Measurements from ENCODE around the gene GOLGA2. TPM values are rescaled to one million over a fixed set of nuclear protein-coding genes. Genes with fewer than 3 reads are reported as not detected.
A peak's percentile ranks its signal among the peaks of the same experiment; 100 is the strongest.

GOLGA2 gene
- total RNA-seq, 1 experiment from 2014 or later, result 51.0 TPM

GRCh38 chr9:128206916-128207910 lies 68.6 kb downstream of the GOLGA2 start:
- H3K36me3 Mint-ChIP-seq (ENCODE audit: insufficient read depth in 1 of 3, low read depth in 3 of 3), result peaks cover 4 to 7% (median 5%) of the 10 kb centered on the region in 3 experiments; a peak in 5 of 7 replicates
- peak overlapping the region in 1 of 3 experiments; percentile 10; a peak in 1 of 7 replicates for H3K27ac Mint-ChIP-seq
- Histone ChIP-seq H3K9ac (ENCODE audit: extremely low read depth, insufficient read length, low read length) (no peak overlapping the region), H3K23me2 (ENCODE audit: insufficient read length, low read depth, low read length, poor library complexity, severe bottlenecking) (peaks cover 8% of the 10 kb centered on the region), H3K14ac (ENCODE audit: insufficient read depth, low read length) (no peak overlapping the region), H3K56ac (ENCODE audit: insufficient read length, low read depth, low read length) (no peak overlapping the region), H3T11ph (ENCODE audit: low read length) (no peak overlapping the region), H3K79me2 (ENCODE audit: insufficient read depth, low read length) (no peaks in the 10 kb centered on the region), H3K9me3 (ENCODE audit: control insufficient read depth, low read depth, low read length) (no peaks in the 10 kb centered on the region), H2BK5ac (ENCODE audit: insufficient read length, low read length) (no peak overlapping the region), H4K8ac (replicated peaks; ENCODE audit: insufficient read length, low read depth, low read length) (no peak overlapping the region), H2BK12ac (ENCODE audit: insufficient read length, low read depth, low read length) (no peak overlapping the region), H3K18ac (ENCODE audit: insufficient read length, low read depth, low read length) (no peak overlapping the region), H3K4me2 (ENCODE audit: insufficient read depth, insufficient read length, low read length) (no peak overlapping the region), H4K20me1 (ENCODE audit: control insufficient read depth, insufficient read depth, insufficient read length) (no peaks in the 10 kb centered on the region), H4K91ac (ENCODE audit: insufficient read length, low read depth, low read length) (no peak overlapping the region), H2AK5ac (ENCODE audit: insufficient read length, low read length) (no peak overlapping the region), H3K27me3 (ENCODE audit: insufficient read depth, low read length) (no peaks in the 10 kb centered on the region), H4K5ac (ENCODE audit: insufficient read length, low read depth, low read length) (no peak overlapping the region), H2BK20ac (ENCODE audit: low read depth, low read length, poor library complexity, severe bottlenecking) (no peak overlapping the region), H3K27ac (ENCODE audit: insufficient read length, low read depth, low read length) (no peak overlapping the region), H3K4me1 (ENCODE audit: insufficient read depth, low read length) (peaks cover 6% of the 10 kb centered on the region; the same call in 1 of the 2 replicates), H2BK15ac (ENCODE audit: low read depth, low read length) (no peak overlapping the region), H3K4ac (ENCODE audit: low read depth, low read length) (no peak overlapping the region), H3K79me1 (ENCODE audit: insufficient read depth, low read depth, low read length, poor library complexity, severe bottlenecking) (no peaks in the 10 kb centered on the region), H2BK120ac (ENCODE audit: low read depth, low read length, poor library complexity, severe bottlenecking) (no peak overlapping the region), H2AFZ (ENCODE audit: low read length) (no peak overlapping the region), H3K23ac (ENCODE audit: insufficient read length, low read depth, low read length) (no peak overlapping the region)
- no peak for TF ChIP-seq CTCF (conservative IDR thresholded peaks at IDR 0.05)
- no peaks in the 10 kb centered on the region for H3K9me3 Mint-ChIP-seq
- no peak for DNase-seq
- no CpG with 5 or more reads among the region's 15 CpGs for WGBS (ENCODE audit: extremely low coverage, insufficient read length, low lambda C conversion rate)
- H3K27me3 Mint-ChIP-seq (ENCODE audit: low read depth), result no peaks in the 10 kb centered on the region; the same call in 1 of the 2 replicates
- H3K4me1 Mint-ChIP-seq, result peaks cover 18 to 19% of the 10 kb centered on the region in 2 experiments
- no peak overlapping the region for H3K4me3 Mint-ChIP-seq
